Skeletal muscle satellite cell (primary cell): ENCODE results near the gene PPP1R13B.

ENCODE experiments used
- H3K27me3 ChIP-seq: 2 replicates; pipeline ENCODE4 v1.7.0; 2013; ENCODE audit warnings: low read length; ENCODE audit not compliant: control insufficient read depth, insufficient read depth
- H3K36me3 ChIP-seq: 2 replicates; pipeline ENCODE4 v1.7.0; 2013; ENCODE audit warnings: mild to moderate bottlenecking, control low read depth, low read length; ENCODE audit not compliant: insufficient read depth
- H3K4me1 ChIP-seq: 2 replicates; pipeline ENCODE4 v1.7.0; 2013; ENCODE audit warnings: low read length; ENCODE audit not compliant: control insufficient read depth, insufficient read depth
- H3K4me2 ChIP-seq: 2 replicates; pipeline ENCODE4 v1.7.0; 2013; ENCODE audit warnings: mild to moderate bottlenecking, low read length
- H3K4me3 ChIP-seq: 2 replicates; pipeline ENCODE4 v1.7.0; 2013; ENCODE audit warnings: low read length
- H3K9ac ChIP-seq: 2 replicates; pipeline ENCODE4 v1.7.0; 2013; ENCODE audit warnings: mild to moderate bottlenecking, low read depth, low read length, moderate library complexity
- H3K9me3 ChIP-seq: replicated peaks from 2 replicates; pipeline ENCODE4 v1.7.0; 2013; ENCODE audit warnings: mild to moderate bottlenecking, control low read depth, low read length

PPP1R13B gene

DNA sequence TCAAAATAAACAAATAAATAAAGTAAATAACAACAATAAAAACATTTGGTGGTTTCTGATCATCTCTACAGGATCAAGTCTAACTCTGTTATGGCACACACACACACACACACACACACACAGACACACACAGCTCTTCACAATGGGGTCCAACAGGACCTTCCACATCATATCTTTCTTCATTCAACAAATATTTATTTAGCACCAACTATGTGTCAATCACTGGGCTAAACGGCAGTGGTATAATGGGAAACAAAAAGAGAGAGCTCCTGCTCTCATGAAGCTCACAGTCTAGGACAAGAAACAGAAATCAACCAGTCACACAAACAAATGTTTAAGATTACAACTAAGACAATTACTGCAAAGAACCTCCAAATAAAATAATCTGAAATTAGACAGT is 9.3 kb downstream of the PPP1R13B start:
- Histone ChIP-seq H3K4me2 (no peak overlapping the region), H3K9ac (no peak overlapping the region), H3K9me3 (no peaks in the 10 kb centered on the region), H3K27me3 (no peaks in the 10 kb centered on the region), H3K4me1 (no peaks in the 10 kb centered on the region), H3K36me3 (no peaks in the 10 kb centered on the region), H3K4me3 (no peak overlapping the region)

DNA sequence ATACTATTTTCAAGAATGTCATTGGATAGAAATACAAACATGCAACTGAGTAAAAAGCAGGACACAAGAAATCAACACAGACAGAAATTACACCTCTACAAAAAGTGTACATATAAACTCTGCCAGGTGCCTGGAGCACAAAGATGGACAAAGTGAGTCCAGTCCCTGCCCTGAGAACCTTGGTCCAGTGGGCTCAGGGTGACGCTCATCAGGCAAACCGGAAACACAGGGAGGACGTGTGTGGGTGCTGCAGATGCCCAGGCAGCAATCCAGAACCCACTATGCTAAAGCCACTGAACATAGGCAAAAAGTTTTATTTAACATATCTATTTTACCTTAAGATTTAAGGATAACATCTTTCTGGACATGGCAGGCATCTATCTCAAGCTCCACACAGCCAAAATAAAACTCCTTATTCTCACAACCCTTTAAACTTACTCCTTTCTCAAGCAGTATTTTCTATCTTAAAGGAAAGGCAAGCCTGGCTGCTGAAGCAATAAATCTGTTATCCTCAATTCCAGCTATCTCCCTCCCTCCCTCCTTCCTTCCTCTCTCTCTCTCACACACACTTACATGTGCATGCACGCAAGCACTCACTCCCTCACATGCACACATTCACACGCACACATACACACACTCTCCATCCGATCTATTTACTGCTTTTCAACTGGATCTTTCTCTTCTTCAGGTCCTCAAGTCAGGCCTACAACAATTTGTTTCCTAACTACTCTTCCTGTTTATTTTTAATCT is 10.2 kb downstream of the PPP1R13B start:
- no peaks in the 10 kb centered on the region for H3K27me3 ChIP-seq
- H3K9me3 ChIP-seq: no peaks in the 10 kb centered on the region
- H3K4me3 ChIP-seq: no peak overlapping the region
- H3K4me1 ChIP-seq: no peaks in the 10 kb centered on the region
- no peaks in the 10 kb centered on the region for H3K36me3 ChIP-seq
- H3K9ac ChIP-seq: no peak overlapping the region
- H3K4me2 ChIP-seq: no peak overlapping the region

DNA sequence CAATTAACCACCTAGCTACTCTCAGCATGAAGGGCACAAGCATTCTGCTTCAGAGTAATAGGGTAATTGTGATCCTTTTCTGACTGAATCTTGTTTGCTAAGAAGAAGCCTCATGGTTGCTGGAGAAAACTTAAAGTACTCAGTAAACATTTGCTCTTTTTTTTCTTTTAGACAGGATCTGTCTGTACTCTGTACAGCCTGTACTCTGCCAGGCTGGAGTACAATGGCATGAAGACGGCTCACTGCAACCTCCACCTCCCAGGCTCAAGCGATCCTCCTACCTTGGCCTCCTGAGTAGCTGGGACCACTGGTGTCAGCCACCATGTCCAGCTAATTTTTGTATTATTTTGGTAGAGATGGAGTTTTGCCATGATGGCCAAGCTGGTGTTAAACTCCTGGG is 12.4 kb downstream of the PPP1R13B start:
- no peaks in the 10 kb centered on the region for H3K4me1 ChIP-seq
- H3K27me3 ChIP-seq: no peaks in the 10 kb centered on the region
- H3K4me2 ChIP-seq: no peak overlapping the region
- H3K36me3 ChIP-seq: no peaks in the 10 kb centered on the region
- no peak overlapping the region for H3K9ac ChIP-seq
- H3K4me3 ChIP-seq: no peak overlapping the region
- no peaks in the 10 kb centered on the region for H3K9me3 ChIP-seq

DNA sequence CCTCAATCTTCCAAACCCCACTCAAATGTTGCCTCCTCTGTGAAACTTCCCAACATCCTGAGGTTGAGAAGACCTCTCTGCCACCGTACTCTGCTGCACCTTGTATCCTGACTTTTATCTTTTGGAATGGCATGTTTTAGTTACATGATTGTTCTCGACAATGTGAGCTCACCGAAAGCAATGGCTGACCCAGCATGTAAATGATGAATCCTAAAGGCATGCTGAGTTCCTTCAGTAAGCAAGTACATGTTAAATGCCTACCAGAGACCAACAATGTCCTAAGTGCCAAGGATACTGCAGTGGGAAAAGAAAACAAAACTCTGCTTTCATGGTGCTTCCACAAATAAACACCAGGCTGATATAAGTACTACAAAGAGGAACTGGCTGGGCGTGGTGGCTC is 13.7 kb downstream of the PPP1R13B start:
- Histone ChIP-seq H3K9me3 (no peaks in the 10 kb centered on the region), H3K4me3 (no peak overlapping the region), H3K9ac (no peak overlapping the region), H3K4me2 (no peak overlapping the region), H3K36me3 (no peaks in the 10 kb centered on the region), H3K27me3 (no peaks in the 10 kb centered on the region), H3K4me1 (no peaks in the 10 kb centered on the region)

DNA sequence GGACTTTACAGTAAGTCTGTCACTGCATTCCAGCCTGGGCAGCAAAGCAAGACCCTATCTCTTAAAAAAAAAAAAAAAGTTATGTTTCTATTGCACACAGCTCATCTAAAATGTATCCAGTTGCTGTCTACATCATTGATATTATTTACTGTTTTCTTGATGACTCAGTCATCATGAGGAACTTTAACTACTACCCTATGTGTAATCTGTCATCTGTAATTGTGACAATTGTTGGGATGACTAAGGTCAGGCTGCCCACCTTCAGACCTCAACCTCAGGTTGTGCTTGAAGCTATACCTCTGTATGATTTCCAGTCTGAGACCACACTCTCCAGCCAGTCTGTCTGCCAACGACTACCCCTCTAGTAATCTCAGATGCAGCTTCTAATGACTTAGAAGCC is 15.3 kb downstream of the PPP1R13B start:
- H3K9me3 ChIP-seq: no peaks in the 10 kb centered on the region
- no peak overlapping the region for H3K4me2 ChIP-seq
- no peaks in the 10 kb centered on the region for H3K27me3 ChIP-seq
- H3K4me3 ChIP-seq: no peak overlapping the region
- H3K4me1 ChIP-seq: no peaks in the 10 kb centered on the region
- H3K36me3 ChIP-seq: no peaks in the 10 kb centered on the region
- no peak overlapping the region for H3K9ac ChIP-seq

DNA sequence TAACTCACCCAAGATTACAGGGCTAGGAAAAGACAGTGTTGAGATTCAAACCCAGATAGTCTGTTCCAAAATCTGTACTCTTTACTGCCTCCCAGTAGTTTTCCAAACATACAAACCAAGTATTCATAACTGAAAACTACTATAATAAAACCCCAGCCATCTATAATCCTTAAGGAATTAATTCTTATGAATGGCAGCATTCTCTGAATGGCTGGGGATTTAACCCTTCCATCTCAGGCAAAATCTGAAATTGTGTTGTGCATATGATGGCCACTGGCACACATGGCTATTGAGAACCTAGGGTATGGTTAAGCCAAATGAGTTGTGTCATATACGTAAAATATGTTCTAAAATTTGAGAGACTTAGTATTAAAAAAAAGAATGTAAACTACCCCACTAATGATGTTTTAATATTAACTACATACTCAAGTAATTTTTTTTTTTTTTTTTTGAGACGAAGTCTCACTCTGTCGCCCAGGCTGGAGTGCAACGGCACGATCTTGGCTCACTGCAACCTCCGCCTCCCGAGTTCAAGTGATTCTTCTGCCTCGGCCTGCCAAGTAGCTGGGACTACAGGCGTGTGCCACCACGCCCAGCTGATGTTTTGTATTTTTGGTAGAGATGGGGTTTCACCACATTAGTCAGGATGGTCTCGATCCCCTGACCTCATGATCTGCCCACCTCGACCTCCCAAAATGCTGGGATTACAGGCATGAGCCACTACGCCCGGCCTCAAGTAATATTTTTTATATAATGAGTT is 16.7 kb downstream of the PPP1R13B start:
- Histone ChIP-seq H3K4me2 (no peak overlapping the region), H3K9me3 (no peaks in the 10 kb centered on the region), H3K27me3 (no peaks in the 10 kb centered on the region), H3K36me3 (no peaks in the 10 kb centered on the region), H3K9ac (no peak overlapping the region), H3K4me3 (no peak overlapping the region), H3K4me1 (no peaks in the 10 kb centered on the region)

DNA sequence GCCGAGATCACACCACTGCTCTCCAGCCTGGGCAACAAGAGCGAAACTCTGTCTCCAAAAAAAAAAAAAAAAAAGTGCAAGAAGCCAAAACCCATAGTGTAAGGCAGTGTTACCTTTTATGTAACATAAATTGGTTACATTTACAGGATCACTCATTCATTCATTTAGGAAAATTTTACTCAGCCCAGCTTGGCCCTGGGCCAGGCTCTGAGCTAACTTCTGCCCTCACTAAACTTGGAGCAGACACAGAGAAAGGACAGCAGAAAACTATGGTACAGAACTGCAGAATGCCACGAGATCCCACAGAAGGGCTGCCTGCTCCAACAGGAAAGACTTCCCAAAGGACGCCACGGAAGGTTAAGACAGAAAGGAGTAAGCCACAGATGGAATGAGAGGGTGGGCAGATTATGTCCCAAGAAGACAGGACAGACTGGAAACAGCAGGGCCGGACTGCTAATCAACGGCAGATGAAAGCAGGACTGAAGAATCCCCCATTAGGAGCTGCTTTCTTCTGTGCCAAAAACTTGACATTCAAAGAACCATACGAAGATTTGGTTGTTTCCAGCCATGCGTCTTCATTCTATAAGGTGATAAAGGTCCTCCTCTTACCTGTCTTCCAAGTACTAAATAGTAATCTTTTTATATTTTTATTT is 18.9 kb downstream of the PPP1R13B start:
- no peaks in the 10 kb centered on the region for H3K36me3 ChIP-seq
- no peaks in the 10 kb centered on the region for H3K4me1 ChIP-seq
- no peak overlapping the region for H3K4me2 ChIP-seq
- no peaks in the 10 kb centered on the region for H3K27me3 ChIP-seq
- no peak overlapping the region for H3K9ac ChIP-seq
- H3K9me3 ChIP-seq: no peaks in the 10 kb centered on the region
- H3K4me3 ChIP-seq: no peak overlapping the region

DNA sequence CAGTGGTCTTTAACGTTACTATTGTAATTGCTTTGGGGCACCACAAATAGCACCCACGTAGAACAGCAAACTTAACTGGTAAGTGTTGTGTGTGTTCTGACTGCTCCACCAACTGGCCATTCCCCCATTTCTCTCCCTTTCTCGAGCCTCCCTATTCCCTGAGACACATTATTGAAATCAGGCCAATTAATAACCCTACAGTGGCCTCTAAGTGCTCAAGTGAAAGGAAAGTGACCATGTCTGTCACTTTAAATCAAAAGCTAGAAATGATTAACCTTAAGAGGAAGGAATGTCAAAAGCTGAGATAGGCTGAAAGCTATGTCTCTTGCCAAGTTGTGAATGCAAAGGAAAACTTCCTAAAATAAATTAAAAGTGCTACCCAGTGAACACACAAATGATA is 22.3 kb downstream of the PPP1R13B start:
- Histone ChIP-seq H3K4me2 (no peak overlapping the region), H3K9ac (no peak overlapping the region), H3K27me3 (no peaks in the 10 kb centered on the region), H3K36me3 (no peaks in the 10 kb centered on the region), H3K9me3 (no peaks in the 10 kb centered on the region), H3K4me1 (peaks cover 2% of the 10 kb centered on the region), H3K4me3 (no peak overlapping the region)

DNA sequence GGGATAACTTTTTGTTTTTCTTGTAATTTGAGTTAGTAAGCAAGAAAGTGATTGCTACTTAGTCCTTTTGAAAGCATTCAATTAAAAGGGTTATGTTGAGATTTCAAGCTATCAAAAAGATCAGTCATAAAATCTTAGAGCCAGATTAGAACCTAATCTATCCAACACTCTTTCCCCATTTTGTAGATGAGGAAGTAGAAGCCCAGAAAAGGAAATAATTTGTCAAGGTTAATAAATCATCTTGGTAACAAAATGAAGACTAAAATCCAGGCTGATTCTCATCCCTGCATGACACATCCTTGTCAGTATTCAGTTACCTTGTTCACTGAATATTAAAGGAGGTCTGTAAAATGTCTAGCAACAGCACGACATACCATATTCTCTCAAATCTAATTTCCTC is 26.5 kb downstream of the PPP1R13B start:
- Histone ChIP-seq H3K4me3 (no peak overlapping the region), H3K4me2 (no peak overlapping the region)

DNA sequence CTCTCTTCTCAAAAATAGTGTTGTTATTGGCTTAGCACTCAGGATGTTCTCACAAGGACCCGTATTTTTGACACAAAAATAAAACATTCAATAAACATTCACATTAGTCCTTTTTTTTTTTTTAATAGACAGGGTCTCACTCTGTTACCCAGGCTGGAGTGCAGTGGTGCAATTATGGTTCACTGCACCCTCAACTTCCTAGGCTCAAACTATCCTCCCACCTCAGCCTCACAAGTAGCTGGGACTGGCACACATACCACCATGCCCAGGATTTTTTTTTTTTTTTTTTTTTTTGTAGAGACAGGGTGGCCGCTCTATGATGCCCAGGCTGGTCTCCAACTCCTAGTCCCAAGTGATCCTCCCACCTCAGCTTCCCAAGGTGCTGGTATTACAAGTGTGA is 27.0 kb downstream of the PPP1R13B start:
- no peaks in the 10 kb centered on the region for H3K9me3 ChIP-seq
- peaks cover 6% of the 10 kb centered on the region for H3K4me1 ChIP-seq
- no peaks in the 10 kb centered on the region for H3K36me3 ChIP-seq
- no peak overlapping the region for H3K9ac ChIP-seq
- no peaks in the 10 kb centered on the region for H3K27me3 ChIP-seq
- H3K4me3 ChIP-seq: no peak overlapping the region
- H3K4me2 ChIP-seq: peak overlapping the region; percentile 69

More for the DNA sequence above, 26.5 kb downstream of the PPP1R13B start:
- Histone ChIP-seq H3K27me3 (no peaks in the 10 kb centered on the region), H3K36me3 (no peaks in the 10 kb centered on the region), H3K4me1 (peaks cover 6% of the 10 kb centered on the region), H3K9me3 (no peaks in the 10 kb centered on the region), H3K9ac (no peak overlapping the region)

DNA sequence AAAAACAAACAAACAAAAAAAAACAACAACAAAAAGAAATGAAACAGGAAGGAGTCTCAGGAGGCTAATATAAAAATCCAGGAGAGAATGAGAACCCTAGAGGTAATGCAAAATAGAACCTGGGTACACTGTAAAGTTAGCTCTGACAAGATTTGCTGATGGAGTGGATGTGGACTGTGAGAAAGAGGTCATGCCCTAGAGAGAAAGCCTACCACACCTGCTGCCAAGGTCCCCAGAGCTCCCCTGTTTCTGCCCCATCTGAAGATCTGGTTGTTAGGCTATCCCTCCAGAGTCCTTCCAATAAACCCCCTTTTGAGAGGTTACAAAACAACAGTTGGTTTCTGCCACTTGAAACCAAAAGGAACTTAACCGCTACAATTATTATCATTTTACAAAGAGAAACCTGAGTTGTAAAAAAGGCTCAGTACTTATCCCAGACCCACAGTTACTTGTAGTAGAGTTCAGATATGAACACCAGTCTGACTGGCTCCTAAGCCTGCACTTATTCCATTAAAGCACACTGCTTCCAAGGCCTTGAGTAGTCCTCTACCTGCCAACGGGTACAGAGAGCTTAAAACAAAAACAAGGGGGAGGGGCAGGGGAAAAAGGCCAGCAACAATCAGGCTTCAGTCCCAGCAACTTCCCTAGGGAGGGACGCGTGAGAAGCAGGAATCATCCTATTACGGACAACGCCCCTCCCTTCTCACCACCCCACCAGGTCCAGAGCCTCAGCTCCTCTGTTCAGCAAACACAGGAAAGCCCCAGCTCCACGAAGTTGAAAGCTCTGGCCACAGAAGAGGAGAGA is 27.7 kb downstream of the PPP1R13B start:
- no peaks in the 10 kb centered on the region for H3K36me3 ChIP-seq
- no peaks in the 10 kb centered on the region for H3K27me3 ChIP-seq
- peaks cover 6% of the 10 kb centered on the region for H3K4me1 ChIP-seq
- H3K9me3 ChIP-seq: no peaks in the 10 kb centered on the region
- H3K9ac ChIP-seq: no peak overlapping the region
- peak overlapping the region; percentile 69 for H3K4me2 ChIP-seq
- peak overlapping the region; percentile 38 for H3K4me3 ChIP-seq
